Measurements from ENCODE around the gene RCAN2. TPM values are rescaled to one million over a fixed set of nuclear protein-coding genes. Genes with fewer than 3 reads are reported as not detected.

RCAN2 gene
- total and polyA plus RNA-seq, 11 donors, result 86.4 to 331 (median 311) TPM

- ATAC-seq (no peak), DNase-seq (no peak)
- Histone ChIP-seq H3K27me3 (no peaks in the 10 kb centered on the region), H3K27ac (no peak overlapping the region), H3K4me3 (no peak overlapping the region), H3K9me3 (no peaks in the 10 kb centered on the region), H3K36me3 (no peaks in the 10 kb centered on the region), H3K4me1 (peaks cover 0 to 58% (median 12%) of the 10 kb centered on the region in 12 donors)
- WGBS, 4 donors, result 39 to 64% (median 46%) methylated on average over 2 of the region's 2 CpGs
- intact Hi-C loops (cut with DNase I), result no loop called here
- TF ChIP-seq CTCF (IDR thresholded peaks at IDR 0.05) (no peak), POLR2A (IDR thresholded peaks at IDR 0.05) (no peak)
These were observed 217.3 kb downstream of the RCAN2 start for GRCh38 chr6:46273911-46274310.

GRCh38 chr6:46271728-46272127 lies 219.5 kb downstream of the RCAN2 start:
- Histone ChIP-seq H3K27ac (no peak overlapping the region), H3K4me1 (peaks cover 0 to 50% (median 15%) of the 10 kb centered on the region in 12 donors), H3K27me3 (no peaks in the 10 kb centered on the region), H3K4me3 (no peak overlapping the region), H3K9me3 (no peaks in the 10 kb centered on the region), H3K36me3 (no peaks in the 10 kb centered on the region)
- WGBS, 4 donors, result 69 to 77% (median 75%) methylated on average over 3 of the region's 3 CpGs
- no peak for TF ChIP-seq POLR2A (IDR thresholded peaks at IDR 0.05)
- TF ChIP-seq CTCF (IDR thresholded peaks at IDR 0.05), result no peak
- intact Hi-C loops (cut with DNase I), result no loop called here
- DNase-seq, result no peak
- ATAC-seq, result peak in 2 of 4 donors; percentile 29 to 36

GRCh38 chr6:46271107-46271506 lies 220.1 kb downstream of the RCAN2 start:
- TF ChIP-seq POLR2A (IDR thresholded peaks at IDR 0.05), result no peak
- TF ChIP-seq CTCF (IDR thresholded peaks at IDR 0.05), result no peak
- 58 to 76% (median 72%) methylated on average over 4 of the region's 4 CpGs for WGBS, 4 donors
- no peak overlapping the region for H3K4me3 ChIP-seq
- intact Hi-C loops (cut with DNase I), result no loop called here
- ATAC-seq, result peak in 1 of 4 donors; percentile 19
- no peaks in the 10 kb centered on the region for H3K9me3 ChIP-seq
- no peaks in the 10 kb centered on the region for H3K36me3 ChIP-seq
- H3K27me3 ChIP-seq, result no peaks in the 10 kb centered on the region
- peaks cover 0 to 48% (median 15%) of the 10 kb centered on the region in 12 donors for H3K4me1 ChIP-seq
- no peak overlapping the region for H3K27ac ChIP-seq
- no peak for DNase-seq

- intact Hi-C loops (cut with DNase I), result no loop called here
- ATAC-seq (peak in 1 of 4 donors; percentile 7), DNase-seq (no peak)
- Histone ChIP-seq H3K9me3 (no peaks in the 10 kb centered on the region), H3K4me3 (no peak overlapping the region), H3K4me1 (peaks cover 0 to 48% (median 15%) of the 10 kb centered on the region in 12 donors), H3K27me3 (no peaks in the 10 kb centered on the region), H3K27ac (no peak overlapping the region), H3K36me3 (no peaks in the 10 kb centered on the region)
- 85 to 91% (median 90%) methylated on average over 7 of the region's 7 CpGs for WGBS, 4 donors
- TF ChIP-seq POLR2A (IDR thresholded peaks at IDR 0.05), result no peak
- no peak for TF ChIP-seq CTCF (IDR thresholded peaks at IDR 0.05)
These were observed 220.9 kb downstream of the RCAN2 start for GRCh38 chr6:46270336-46270735.

All from heart left ventricle (tissue), 16 donors.